ENCODE measurements around the gene C2orf81.

DNA sequence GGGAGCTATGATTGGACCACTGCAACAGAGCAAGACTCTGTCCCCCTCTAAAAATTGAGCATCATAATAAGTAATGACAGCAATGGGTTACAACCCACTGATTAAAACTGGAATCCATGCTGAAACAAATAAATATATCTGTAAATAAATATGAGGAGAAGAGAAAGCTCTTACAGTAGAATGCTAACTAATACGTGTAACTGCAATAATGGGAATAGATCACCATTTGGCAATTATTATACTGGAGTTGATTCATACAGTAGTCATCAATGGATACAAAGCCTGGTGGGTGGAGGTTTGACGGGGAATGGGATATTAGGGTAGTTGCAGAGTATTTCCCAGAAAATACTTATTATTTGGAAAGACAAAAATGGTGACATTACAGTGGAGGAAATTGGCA is 27.4 kb upstream of the C2orf81 start:
- TF ChIP-seq, protein P1, sequence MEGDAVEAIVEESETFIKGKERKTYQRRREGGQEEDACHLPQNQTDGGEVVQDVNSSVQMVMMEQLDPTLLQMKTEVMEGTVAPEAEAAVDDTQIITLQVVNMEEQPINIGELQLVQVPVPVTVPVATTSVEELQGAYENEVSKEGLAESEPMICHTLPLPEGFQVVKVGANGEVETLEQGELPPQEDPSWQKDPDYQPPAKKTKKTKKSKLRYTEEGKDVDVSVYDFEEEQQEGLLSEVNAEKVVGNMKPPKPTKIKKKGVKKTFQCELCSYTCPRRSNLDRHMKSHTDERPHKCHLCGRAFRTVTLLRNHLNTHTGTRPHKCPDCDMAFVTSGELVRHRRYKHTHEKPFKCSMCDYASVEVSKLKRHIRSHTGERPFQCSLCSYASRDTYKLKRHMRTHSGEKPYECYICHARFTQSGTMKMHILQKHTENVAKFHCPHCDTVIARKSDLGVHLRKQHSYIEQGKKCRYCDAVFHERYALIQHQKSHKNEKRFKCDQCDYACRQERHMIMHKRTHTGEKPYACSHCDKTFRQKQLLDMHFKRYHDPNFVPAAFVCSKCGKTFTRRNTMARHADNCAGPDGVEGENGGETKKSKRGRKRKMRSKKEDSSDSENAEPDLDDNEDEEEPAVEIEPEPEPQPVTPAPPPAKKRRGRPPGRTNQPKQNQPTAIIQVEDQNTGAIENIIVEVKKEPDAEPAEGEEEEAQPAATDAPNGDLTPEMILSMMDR (conservative IDR thresholded peaks at IDR 0.05): no peak
- TF ChIP-seq ZFX (IDR thresholded peaks at IDR 0.05): no peak

Data from C4-2B (cell line).